ENCODE measurements around the gene LSAMP.

DNA sequence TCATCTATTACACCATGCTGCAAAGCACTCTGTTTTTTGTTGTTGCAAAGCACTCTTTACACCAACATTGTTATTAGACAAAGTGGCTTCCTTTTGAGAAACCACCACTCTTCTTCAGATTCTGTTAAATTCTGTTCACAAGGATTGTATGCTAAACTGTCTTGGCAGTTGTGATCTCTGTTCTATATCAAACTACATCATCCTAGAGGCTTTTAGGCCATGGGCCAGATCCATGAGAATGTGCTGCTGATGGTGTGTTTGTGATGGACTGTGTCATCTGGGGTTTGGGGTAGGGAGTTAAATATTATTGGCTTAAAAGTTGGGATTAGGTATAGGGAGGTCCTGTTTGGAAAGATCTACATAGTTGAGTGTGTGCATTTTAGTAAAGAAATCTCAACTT is 592.2 kb downstream of the LSAMP start:
- TF ChIP-seq CTCF (IDR thresholded peaks at IDR 0.05) (no peak), POLR2AphosphoS5 (IDR thresholded peaks at IDR 0.05) (no peak)
